COLO829 (cell line): ENCODE measurements around the gene TPRX1.
"Not testable (repeated sequence)": the region's sequence is repeated elsewhere in the genome, so short reads cannot be mapped to it uniquely, and the experiment has no call there.

Source experiments
- DNase-seq: peaks from one replicate; pipeline ENCODE4 v3.0.0; 2012; ENCODE audit warnings: low spot score

Gene TPRX1

DNA sequence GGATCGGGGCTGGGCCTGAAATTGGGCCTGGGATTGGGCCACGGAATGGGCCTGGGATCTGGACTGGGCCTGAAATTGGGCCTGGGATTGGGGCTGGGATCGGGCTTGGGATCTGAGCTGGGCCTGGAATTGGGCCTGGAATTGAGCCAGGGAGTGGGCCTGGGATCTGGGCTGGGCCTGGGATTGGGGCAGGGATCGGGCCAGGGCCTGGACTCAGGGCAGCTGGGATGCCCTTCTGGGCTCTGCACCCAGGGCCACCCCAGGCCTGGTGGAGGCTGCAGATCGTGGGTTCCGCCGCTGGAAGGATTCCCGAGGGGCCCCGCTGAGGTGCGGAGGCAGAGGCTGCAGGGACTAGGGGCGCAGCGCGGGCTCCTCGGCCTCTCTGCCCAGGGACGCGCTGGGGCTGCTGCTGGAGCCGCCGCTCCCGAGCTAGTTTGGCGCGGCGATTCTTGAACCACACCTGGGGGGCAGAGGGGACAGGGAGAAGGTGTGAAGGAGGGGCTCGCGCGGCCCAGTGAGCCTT is 1.8 kb downstream of the TPRX1 start:
- DNase-seq: no peak

GRCh38 chr19:47801270-47801669 is 3.1 kb downstream of the TPRX1 start:
- no peak for DNase-seq

DNA sequence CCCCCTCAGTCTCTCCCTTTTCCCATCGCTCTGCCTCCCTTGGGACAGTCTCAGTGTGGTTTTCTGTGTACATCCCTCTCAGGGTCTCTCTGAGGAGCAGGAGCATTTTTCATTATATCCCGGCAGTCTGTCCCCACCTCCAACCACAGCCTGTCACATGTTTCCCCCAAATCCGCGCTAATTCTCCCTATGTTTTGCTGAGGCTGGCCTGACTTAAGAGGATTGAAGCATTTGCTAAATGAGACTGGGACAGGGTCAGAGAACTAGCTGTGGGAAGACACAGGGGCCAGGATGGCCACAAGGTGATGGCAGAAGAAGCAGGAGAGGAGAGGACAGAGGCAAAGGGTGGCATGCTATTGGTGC is 5.5 kb downstream of the TPRX1 start:
- no peak for DNase-seq

GRCh38 chr19:47797996-47798903 is 6.1 kb downstream of the TPRX1 start:
- DNase-seq: no peak

DNA sequence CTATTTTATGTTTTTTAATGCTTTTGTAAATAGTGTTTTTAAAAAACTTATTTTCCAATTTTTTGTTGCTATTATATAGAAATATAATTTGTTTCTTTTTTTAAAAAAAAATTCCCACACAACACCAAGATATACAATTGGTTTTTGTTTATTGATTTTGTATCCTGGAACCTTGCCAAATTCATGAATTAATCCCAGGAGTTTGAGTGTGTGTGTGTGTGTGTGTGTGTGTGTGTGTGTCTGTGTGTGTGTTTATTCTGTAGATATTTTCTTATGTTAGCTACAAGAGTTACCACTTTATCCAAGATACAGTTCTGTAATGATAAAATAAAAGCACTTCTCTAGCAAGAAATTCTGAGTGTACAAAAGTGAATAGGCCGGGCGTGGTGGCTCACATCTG is 7.6 kb downstream of the TPRX1 start:
- no peak for DNase-seq

GRCh38 chr19:47794526-47794925 is 9.8 kb downstream of the TPRX1 start:
- DNase-seq: no peak

- DNase-seq: no peak
Observed at GRCh38 chr19:47792616-47793015, 11.7 kb downstream of the TPRX1 start.

- peak; percentile 75 for DNase-seq
Observed at GRCh38 chr19:47790398-47790814, 13.9 kb downstream of the TPRX1 start.

- not testable (repeated sequence) for DNase-seq
Observed at GRCh38 chr19:47789811-47790210, 14.5 kb downstream of the TPRX1 start.

GRCh38 chr19:47787307-47787706 is 17.0 kb downstream of the TPRX1 start:
- DNase-seq: not testable (repeated sequence)

DNA sequence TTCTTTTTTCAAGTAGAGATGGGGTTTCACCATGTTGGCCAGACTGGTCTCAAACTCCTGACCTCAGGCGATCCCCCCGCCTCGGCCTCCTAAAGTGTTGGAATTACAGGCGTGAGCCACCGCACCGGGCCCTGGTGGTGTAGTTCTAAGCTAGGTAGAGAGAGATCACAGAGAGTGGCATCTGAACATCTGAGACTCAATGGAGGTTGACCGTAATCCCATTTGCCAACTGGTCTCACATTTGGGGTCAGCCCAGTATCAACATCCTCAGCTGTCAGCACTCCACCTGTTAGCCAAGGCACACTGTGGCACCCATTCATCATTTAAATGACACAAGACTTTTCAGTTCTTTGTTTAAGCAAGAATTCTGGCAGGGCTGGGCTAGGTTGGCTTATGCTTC is 17.8 kb downstream of the TPRX1 start:
- no peak for DNase-seq

DNA sequence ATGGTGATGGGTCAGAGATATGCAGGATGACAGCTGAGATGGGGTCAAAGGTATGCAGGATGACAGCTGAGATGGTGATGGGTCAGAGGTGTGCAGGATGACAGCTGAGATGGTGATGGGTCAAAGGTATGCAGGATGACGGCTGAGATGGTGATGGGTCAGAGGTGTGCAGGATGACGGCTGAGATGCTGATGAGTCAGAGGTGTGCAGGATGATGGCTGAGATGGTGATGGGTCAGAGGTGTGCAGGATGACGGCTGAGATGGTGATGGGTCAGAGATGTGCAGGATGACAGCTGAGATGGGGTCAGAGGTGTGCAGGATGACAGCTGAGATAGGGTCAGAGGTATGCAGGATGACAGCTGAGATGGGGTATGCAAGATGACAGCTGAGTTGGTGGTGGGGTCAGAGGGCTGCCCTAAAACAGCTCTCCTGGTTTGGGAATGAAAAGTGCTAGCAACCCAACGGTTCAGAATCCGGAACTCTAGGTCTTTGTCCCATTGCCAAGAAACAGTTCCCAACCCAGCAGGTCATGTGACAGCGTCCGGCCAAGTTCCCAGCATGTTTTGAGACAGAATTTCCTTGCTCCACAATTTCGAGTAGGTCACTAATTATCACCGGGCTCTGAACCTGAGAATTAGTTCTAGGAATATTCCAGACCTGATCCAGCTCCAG is 22.6 kb downstream of the TPRX1 start:
- DNase-seq: no peak

- DNase-seq: no peak
Observed at GRCh38 chr19:47780215-47780551, 24.2 kb downstream of the TPRX1 start.

DNA sequence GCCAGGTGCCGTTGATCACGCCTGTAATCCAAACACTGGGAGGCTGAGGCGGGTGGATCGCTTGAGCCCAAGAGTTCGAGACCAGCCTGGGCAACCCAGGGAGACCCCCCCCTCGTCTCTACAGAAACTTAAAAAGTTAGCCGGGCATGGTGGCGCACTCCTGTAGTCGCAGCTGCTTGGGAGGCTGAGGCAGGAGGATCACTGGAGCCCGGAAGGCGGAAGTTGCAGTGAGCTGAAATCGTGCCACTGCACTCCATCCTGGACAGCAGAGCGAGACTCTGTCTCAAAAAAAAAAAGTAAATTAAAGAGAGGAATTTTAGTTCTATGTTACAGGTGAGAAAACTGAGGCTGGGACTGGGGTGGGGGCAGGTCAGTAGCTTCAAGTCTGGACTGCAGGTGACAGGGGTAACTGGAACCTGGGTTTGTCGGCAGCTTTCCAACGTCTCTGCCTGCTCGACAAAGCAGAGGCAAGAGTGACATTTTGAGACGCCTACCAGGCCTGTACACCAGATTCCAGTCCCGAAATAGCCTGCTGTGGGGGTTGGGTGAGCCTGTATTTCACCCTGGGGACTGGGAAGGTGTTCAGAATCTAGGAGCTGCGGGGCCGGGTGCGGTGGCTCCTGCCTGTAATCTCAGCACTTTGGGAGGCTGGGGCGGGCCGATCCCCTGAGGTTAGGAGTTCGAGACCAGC is 24.7 kb downstream of the TPRX1 start:
- DNase-seq: no peak

- DNase-seq: no peak
Observed at GRCh38 chr19:47778954-47779351, 25.4 kb downstream of the TPRX1 start.

DNA sequence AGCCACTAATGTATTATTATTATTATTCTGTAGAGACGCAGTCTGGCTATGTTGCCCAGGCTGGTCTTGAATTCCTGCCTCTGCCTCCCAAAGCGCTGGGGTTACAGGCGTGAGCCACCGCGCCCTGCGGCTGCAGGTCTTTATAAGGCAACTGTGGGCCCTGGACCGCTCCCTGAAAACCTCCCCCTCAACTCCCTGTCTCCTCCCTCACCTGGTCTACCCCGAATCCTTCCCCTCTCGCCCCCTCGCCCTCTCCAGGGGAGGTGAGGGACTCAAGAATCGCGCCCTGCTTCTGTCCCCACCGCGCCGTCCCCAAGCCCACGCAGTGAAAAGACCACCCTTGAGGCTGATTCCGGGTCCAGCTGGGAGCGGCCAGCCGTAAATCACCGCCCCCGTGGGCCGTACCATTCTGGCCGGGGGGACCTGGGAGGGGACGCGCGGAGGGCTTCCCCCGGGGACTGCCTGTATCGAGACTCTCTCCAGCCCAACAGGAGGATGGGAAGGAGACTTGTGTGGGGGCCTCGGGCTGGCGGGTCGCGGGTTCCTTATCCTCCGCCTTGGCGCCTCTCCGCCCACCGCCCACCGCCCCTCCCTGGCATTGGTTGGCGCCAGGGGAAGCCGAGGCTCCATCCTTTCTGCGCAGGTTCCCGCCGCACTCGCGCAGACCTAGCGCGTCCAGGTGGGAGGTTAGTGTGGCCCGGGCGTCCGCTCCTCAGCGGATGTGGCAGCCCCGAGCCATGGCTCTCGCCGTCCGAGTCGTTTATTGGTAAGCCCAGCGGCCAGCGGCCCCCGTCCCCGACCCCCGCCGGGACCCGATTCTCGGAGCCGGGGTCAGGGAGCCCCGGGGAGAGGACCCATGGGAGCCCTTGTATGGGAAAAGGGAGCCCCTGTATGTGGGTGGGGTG is 26.1 kb downstream of the TPRX1 start, which contains the start of gene SELENOW:
SELENOW (plus strand) TSS at position 655 of the 905 bp plus-strand sequence; CDS start at position 738, 83 bp downstream.
- DNase-seq: peak; percentile 52

GRCh38 chr19:47777245-47778048 is 26.9 kb downstream of the TPRX1 start:
- not testable (repeated sequence) for DNase-seq

DNA sequence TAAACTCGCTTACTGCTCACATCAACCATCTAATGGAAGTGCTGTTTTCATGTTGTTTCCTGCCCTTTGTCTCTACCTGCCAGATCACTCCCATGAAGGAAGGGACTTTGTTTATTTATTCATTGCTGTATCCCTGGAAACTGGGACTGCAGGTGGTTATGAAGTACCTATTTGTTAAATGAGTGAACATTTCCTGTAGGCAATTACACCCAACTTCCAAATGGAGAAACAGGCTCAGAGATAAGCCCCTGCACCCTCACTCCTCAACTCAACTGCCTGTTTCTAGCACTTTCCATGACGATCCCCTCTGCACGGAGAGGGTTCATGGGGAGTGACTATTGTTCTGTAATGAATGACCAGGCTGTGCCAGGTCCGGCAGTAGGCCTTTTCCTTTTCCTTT is 27.8 kb downstream of the TPRX1 start:
- DNase-seq: no peak

- DNase-seq: not testable (repeated sequence)
Observed at GRCh38 chr19:47771291-47771690, 33.1 kb downstream of the TPRX1 start.

DNA sequence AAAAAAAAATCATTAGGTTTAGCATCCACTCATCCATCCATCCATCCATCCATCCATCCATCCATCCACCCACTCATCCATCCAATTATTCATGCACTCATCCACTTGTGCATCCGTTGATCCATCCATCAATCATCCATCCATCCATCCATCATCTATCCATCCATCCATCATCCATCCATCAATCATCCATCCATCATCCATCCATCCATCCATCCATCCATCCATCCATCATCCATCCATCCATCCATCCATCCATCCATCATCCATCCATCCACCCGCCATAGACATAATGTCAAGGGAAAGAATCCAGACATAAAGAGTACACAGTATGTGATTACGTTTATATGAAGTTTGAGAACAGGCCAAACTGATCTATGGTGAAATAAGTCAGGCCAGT is 34.8 kb downstream of the TPRX1 start:
- DNase-seq: no peak

GRCh38 chr19:47768604-47769003 is 35.7 kb downstream of the TPRX1 start:
- no peak for DNase-seq
